ENCODE measurements around the gene EIPR1. TPM values are rescaled to one million over a fixed set of nuclear protein-coding genes. Genes with fewer than 3 reads are reported as not detected.

EIPR1 gene
- total and polyA plus RNA-seq, 2 experiments from 2014 or later = 17.4 to 46.3 TPM

- no peak for TF ChIP-seq ZNF462 (CRISPR knock-in tag; IDR thresholded peaks at IDR 0.05)
- TF ChIP-seq EZH2phosphoT487 (IDR thresholded peaks at IDR 0.05; ENCODE audit: unreplicated experiment) = no peak
- TF ChIP-seq POLR2AphosphoS5 (IDR thresholded peaks at IDR 0.05; ENCODE audit: low read depth) = no peak
- no peak for TF ChIP-seq STAT1 (IDR thresholded peaks at IDR 0.05; ENCODE audit: unreplicated experiment)
- no peak for TF ChIP-seq ZNF114 (CRISPR knock-in tag; IDR thresholded peaks at IDR 0.05)
These were observed 31.2 kb upstream of the EIPR1 start (continued) for GRCh38 chr2:3408781-3409180.

GRCh38 chr2:3406501-3406900 is 28.9 kb upstream of the EIPR1 start:
- no peaks in the 10 kb centered on the region for H3K4me1 Mint-ChIP-seq
- no peak for TF ChIP-seq CREB1 (CRISPR knock-in tag; IDR thresholded peaks at IDR 0.05; ENCODE audit: low read depth)
- TF ChIP-seq CTCF (conservative IDR thresholded peaks at IDR 0.05; ENCODE audit: low read depth in 2 of 2) = no peak

More at GRCh38 chr2:3406501-3406900, 28.9 kb upstream of the EIPR1 start:
- Mint-ChIP-seq H3K27me3 (ENCODE audit: insufficient read depth, low read depth, poor library complexity) (peaks cover 5% of the 10 kb centered on the region), H3K9me3 (no peaks in the 10 kb centered on the region), H3K4me3 (no peak overlapping the region), H3K36me3 (ENCODE audit: low read depth) (peaks cover 25% of the 10 kb centered on the region; the same call in 2 of the 3 replicates), H3K27ac (no peak overlapping the region)
- no peaks in the 10 kb centered on the region; the same call in 1 of the 2 replicates for H4K20me1 ChIP-seq (replicated peaks; ENCODE audit: insufficient read depth)
- no peaks in the 10 kb centered on the region for H3K27me3 ChIP-seq (ENCODE audit: insufficient read depth)
- H3K79me2 ChIP-seq (replicated peaks; ENCODE audit: insufficient read depth) = no peaks in the 10 kb centered on the region
- H3K4me1 ChIP-seq (ENCODE audit: insufficient read depth) = no peaks in the 10 kb centered on the region
- no peak overlapping the region for H3K27ac ChIP-seq (ENCODE audit: low read depth)
- no peak overlapping the region for H2AFZ ChIP-seq
- no peaks in the 10 kb centered on the region for H3F3A ChIP-seq (replicated peaks; ENCODE audit: low read depth)
- no peak overlapping the region for H3K4me3 ChIP-seq
- DNase-seq (ENCODE audit: low spot score) = no peak
- no peak for ATAC-seq
- H3K36me3 ChIP-seq (ENCODE audit: insufficient read depth) = peaks cover 11% of the 10 kb centered on the region; the same call in 1 of the 2 replicates
- H3K4me2 ChIP-seq = no peak overlapping the region
- no peaks in the 10 kb centered on the region for H3K9me2 ChIP-seq (ENCODE audit: insufficient read depth)
